Neural progenitor cell (in vitro differentiated cells): ENCODE results near the gene COIL. TPM values are rescaled to one million over a fixed set of nuclear protein-coding genes. Genes with fewer than 3 reads are reported as not detected.
A peak's percentile ranks its signal among the peaks of the same experiment; 100 is the strongest.

Experiments
- DNase-seq: peaks from one replicate; pipeline ENCODE4 v3.0.0-alpha.2; 2016; ENCODE audit warnings: low spot score
- H2AFZ ChIP-seq: fragments of 200-600 bp; sonication (generic); replicated peaks from 2 replicates; pipeline ENCODE4 v1.6.1; 2016; ENCODE audit warnings: antibody characterized with exemption
- H3F3A ChIP-seq: fragments of 200-600 bp; sonication (generic); 2 replicates; pipeline ENCODE4 v1.6.1; 2016; ENCODE audit warnings: antibody characterized with exemption, low read depth
- H3K27ac ChIP-seq: fragments of 200-600 bp; sonication (generic); 2 replicates; pipeline ENCODE4 v1.5.1; 2016; ENCODE audit warnings: mild to moderate bottlenecking
- H3K27me3 ChIP-seq: fragments of 200-600 bp; sonication (generic); 2 replicates; pipeline ENCODE4 v1.6.1; 2016; ENCODE audit warnings: mild to moderate bottlenecking, moderate library complexity
- H3K36me3 ChIP-seq: fragments of 200-600 bp; sonication (generic); 2 replicates; pipeline ENCODE4 v1.5.1; 2016
- H3K4me1 ChIP-seq: fragments of 200-600 bp; sonication (generic); 2 replicates; pipeline ENCODE4 v1.6.1; 2016; ENCODE audit warnings: mixed run types
- H3K4me2 ChIP-seq: fragments of 200-600 bp; sonication (generic); 2 replicates; pipeline ENCODE4 v1.6.1; 2016
- H3K4me3 ChIP-seq: fragments of 200-600 bp; sonication (generic); 2 replicates; pipeline ENCODE4 v1.5.1; 2016
- H3K79me2 ChIP-seq: fragments of 200-600 bp; sonication (generic); 2 replicates; pipeline ENCODE4 v1.6.1; 2016; ENCODE audit warnings: low read depth
- H3K9ac ChIP-seq: fragments of 200-600 bp; sonication (generic); 2 replicates; pipeline ENCODE4 v1.6.1; 2016
- H3K9me3 ChIP-seq: fragments of 200-600 bp; sonication (generic); 2 replicates; pipeline ENCODE4 v1.5.1; 2016; ENCODE audit warnings: low read depth
- H4K20me1 ChIP-seq: fragments of 200-600 bp; sonication (generic); 2 replicates; pipeline ENCODE4 v1.6.1; 2016; ENCODE audit warnings: low read depth
- H3K27ac Mint-ChIP-seq: 3 replicates; pipeline ENCODE4 v1.8.0; 2021; ENCODE audit warnings: mixed read lengths
- H3K27me3 Mint-ChIP-seq: 2 replicates; pipeline ENCODE4 v1.8.0; 2022; ENCODE audit warnings: low read depth, mild to moderate bottlenecking, inconsistent platforms, moderate library complexity, mixed read lengths; ENCODE audit not compliant: insufficient read depth
- H3K36me3 Mint-ChIP-seq: 3 replicates; pipeline ENCODE4 v1.8.0; 2021; ENCODE audit warnings: mixed read lengths
- H3K4me1 Mint-ChIP-seq: 3 replicates; pipeline ENCODE4 v1.8.0; 2021; ENCODE audit warnings: mixed read lengths
- H3K4me3 Mint-ChIP-seq: 3 replicates; pipeline ENCODE4 v1.8.0; 2021; ENCODE audit warnings: mild to moderate bottlenecking, moderate library complexity, mixed read lengths
- H3K9me3 Mint-ChIP-seq: 3 replicates; pipeline ENCODE4 v1.8.0; 2020; ENCODE audit warnings: mixed read lengths
- CTCF ChIP-seq: fragments of 200-600 bp; sonication (generic); IDR thresholded peaks from 2 replicates; pipeline ENCODE4 v1.5.1; 2017; ENCODE audit warnings: antibody characterized with exemption, mild to moderate bottlenecking
- EZH2 ChIP-seq: fragments of 200-600 bp; sonication (generic); IDR thresholded peaks from 2 replicates; pipeline ENCODE4 v1.6.1; 2017; ENCODE audit warnings: antibody characterized with exemption, mild to moderate bottlenecking, moderate library complexity
- EZH2phosphoT487 ChIP-seq: fragments of 200-600 bp; sonication (generic); IDR thresholded peaks from 2 replicates; pipeline ENCODE4 v1.6.1; 2017; ENCODE audit warnings: antibody characterized with exemption
- total RNA-seq: library from RNA; depleted of rRNA; stranded (reverse); fragments of >200 nt; gene quantifications from 2 replicates; pipeline ENCODE4 v1.2.3, GENCODE V29; 2015; ENCODE audit warnings: low replicate concordance

COIL gene
- total RNA-seq, 1 donor from 2014 or later: 40.0 TPM

- no peak overlapping the region for H3K4me2 ChIP-seq
- H3K4me3 Mint-ChIP-seq: no peak overlapping the region
Observed at GRCh38 chr17:56975656-56976055, 14.8 kb upstream of the COIL start.

GRCh38 chr17:56974055-56974454, 13.2 kb upstream of the COIL start:
- no peak for DNase-seq
- Histone ChIP-seq H2AFZ (no peak overlapping the region), H3K9ac (no peak overlapping the region), H3K36me3 (no peaks in the 10 kb centered on the region), H4K20me1 (no peaks in the 10 kb centered on the region), H3F3A (peaks cover 10% of the 10 kb centered on the region), H3K4me3 (no peak overlapping the region), H3K4me1 (peaks cover 11% of the 10 kb centered on the region), H3K9me3 (peaks cover 8% of the 10 kb centered on the region), H3K4me2 (no peak overlapping the region), H3K27ac (no peak overlapping the region), H3K27me3 (peaks cover 12% of the 10 kb centered on the region), H3K79me2 (no peaks in the 10 kb centered on the region)
- peaks cover 3% of the 10 kb centered on the region for H3K36me3 Mint-ChIP-seq
- TF ChIP-seq CTCF: no peak
- TF ChIP-seq EZH2: no peak
- no peak for TF ChIP-seq EZH2phosphoT487
- peaks cover 20% of the 10 kb centered on the region for H3K9me3 Mint-ChIP-seq
- no peaks in the 10 kb centered on the region for H3K27me3 Mint-ChIP-seq
- H3K4me3 Mint-ChIP-seq: no peak overlapping the region
- no peak overlapping the region for H3K27ac Mint-ChIP-seq
- H3K4me1 Mint-ChIP-seq: peaks cover 15% of the 10 kb centered on the region

More at GRCh38 chr17:56975656-56976055, 14.8 kb upstream of the COIL start:
- TF ChIP-seq CTCF (no peak), EZH2 (no peak), EZH2phosphoT487 (no peak)
- no peak overlapping the region for H3K9ac ChIP-seq
- Mint-ChIP-seq H3K27me3 (no peaks in the 10 kb centered on the region), H3K4me1 (peaks cover 22% of the 10 kb centered on the region), H3K9me3 (peaks cover 17% of the 10 kb centered on the region), H3K27ac (no peak overlapping the region), H3K36me3 (peaks cover 3% of the 10 kb centered on the region)
- no peaks in the 10 kb centered on the region for H3K36me3 ChIP-seq
- H3F3A ChIP-seq: peaks cover 13% of the 10 kb centered on the region
- H4K20me1 ChIP-seq: no peaks in the 10 kb centered on the region
- H3K27me3 ChIP-seq: peaks cover 12% of the 10 kb centered on the region
- H3K4me3 ChIP-seq: no peak overlapping the region
- no peak for DNase-seq
- peaks cover 18% of the 10 kb centered on the region for H3K4me1 ChIP-seq
- peak overlapping the region; percentile 68 for H2AFZ ChIP-seq
- H3K9me3 ChIP-seq: peaks cover 8% of the 10 kb centered on the region
- no peaks in the 10 kb centered on the region for H3K79me2 ChIP-seq
- no peak overlapping the region for H3K27ac ChIP-seq

- Histone ChIP-seq H3K4me1 (peaks cover 5% of the 10 kb centered on the region), H3K9me3 (peaks cover 8% of the 10 kb centered on the region), H2AFZ (no peak overlapping the region), H4K20me1 (no peaks in the 10 kb centered on the region), H3K9ac (no peak overlapping the region), H3K36me3 (no peaks in the 10 kb centered on the region), H3K79me2 (no peaks in the 10 kb centered on the region), H3K27ac (no peak overlapping the region), H3K4me2 (no peak overlapping the region), H3K27me3 (peaks cover 12% of the 10 kb centered on the region), H3F3A (peaks cover 4% of the 10 kb centered on the region), H3K4me3 (no peak overlapping the region)
- Mint-ChIP-seq H3K4me1 (peaks cover 10% of the 10 kb centered on the region), H3K36me3 (peaks cover 3% of the 10 kb centered on the region), H3K27ac (no peak overlapping the region), H3K4me3 (no peak overlapping the region), H3K27me3 (no peaks in the 10 kb centered on the region), H3K9me3 (peaks cover 20% of the 10 kb centered on the region)
- no peak for TF ChIP-seq CTCF
- no peak for TF ChIP-seq EZH2
- no peak for TF ChIP-seq EZH2phosphoT487
- DNase-seq: no peak
Observed at GRCh38 chr17:56973520-56973919, 12.7 kb upstream of the COIL start.
